ENCODE measurements around the gene CNIH1.

DNA sequence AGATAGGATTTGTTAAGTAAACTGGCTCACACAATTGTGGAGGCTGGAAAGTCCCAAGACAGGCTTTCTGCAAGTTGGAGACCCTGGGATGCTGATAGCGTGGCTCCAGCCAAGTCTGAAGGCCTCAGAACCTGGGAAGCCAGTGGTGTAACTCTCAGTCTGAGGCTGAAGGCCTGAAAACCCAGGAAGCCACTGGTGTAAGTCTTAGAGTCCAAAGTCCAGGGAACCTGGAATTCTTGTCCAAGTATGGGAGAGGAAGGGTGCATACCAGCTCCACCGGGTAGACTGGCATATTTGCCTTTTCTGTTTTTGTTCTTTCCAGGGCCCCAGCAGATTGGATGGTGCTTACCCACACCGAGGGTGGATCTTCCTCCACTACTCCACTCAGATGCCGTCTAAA, 29.5 kb upstream of the CNIH1 start:
- TF ChIP-seq, protein P1, sequence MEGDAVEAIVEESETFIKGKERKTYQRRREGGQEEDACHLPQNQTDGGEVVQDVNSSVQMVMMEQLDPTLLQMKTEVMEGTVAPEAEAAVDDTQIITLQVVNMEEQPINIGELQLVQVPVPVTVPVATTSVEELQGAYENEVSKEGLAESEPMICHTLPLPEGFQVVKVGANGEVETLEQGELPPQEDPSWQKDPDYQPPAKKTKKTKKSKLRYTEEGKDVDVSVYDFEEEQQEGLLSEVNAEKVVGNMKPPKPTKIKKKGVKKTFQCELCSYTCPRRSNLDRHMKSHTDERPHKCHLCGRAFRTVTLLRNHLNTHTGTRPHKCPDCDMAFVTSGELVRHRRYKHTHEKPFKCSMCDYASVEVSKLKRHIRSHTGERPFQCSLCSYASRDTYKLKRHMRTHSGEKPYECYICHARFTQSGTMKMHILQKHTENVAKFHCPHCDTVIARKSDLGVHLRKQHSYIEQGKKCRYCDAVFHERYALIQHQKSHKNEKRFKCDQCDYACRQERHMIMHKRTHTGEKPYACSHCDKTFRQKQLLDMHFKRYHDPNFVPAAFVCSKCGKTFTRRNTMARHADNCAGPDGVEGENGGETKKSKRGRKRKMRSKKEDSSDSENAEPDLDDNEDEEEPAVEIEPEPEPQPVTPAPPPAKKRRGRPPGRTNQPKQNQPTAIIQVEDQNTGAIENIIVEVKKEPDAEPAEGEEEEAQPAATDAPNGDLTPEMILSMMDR (IDR thresholded peaks at IDR 0.05; ENCODE audit: low read depth, low read length, poor library complexity, severe bottlenecking), result no peak
- TF ChIP-seq EZH2phosphoT487 (IDR thresholded peaks at IDR 0.05; ENCODE audit: borderline replicate concordance, low read length), result no peak

Data from DOHH2 (cell line).